Measurements from ENCODE around the gene INPP4B.

Gene INPP4B

GRCh38 chr4:142690406-142691163, 155.5 kb downstream of the INPP4B start:
- no peak for DNase-seq (ENCODE audit: low read depth)
- no peak overlapping the region for H3K4me3 ChIP-seq (ENCODE audit: control insufficient read depth, low read depth, low read length)
- TF ChIP-seq, protein P1, sequence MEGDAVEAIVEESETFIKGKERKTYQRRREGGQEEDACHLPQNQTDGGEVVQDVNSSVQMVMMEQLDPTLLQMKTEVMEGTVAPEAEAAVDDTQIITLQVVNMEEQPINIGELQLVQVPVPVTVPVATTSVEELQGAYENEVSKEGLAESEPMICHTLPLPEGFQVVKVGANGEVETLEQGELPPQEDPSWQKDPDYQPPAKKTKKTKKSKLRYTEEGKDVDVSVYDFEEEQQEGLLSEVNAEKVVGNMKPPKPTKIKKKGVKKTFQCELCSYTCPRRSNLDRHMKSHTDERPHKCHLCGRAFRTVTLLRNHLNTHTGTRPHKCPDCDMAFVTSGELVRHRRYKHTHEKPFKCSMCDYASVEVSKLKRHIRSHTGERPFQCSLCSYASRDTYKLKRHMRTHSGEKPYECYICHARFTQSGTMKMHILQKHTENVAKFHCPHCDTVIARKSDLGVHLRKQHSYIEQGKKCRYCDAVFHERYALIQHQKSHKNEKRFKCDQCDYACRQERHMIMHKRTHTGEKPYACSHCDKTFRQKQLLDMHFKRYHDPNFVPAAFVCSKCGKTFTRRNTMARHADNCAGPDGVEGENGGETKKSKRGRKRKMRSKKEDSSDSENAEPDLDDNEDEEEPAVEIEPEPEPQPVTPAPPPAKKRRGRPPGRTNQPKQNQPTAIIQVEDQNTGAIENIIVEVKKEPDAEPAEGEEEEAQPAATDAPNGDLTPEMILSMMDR (IDR thresholded peaks at IDR 0.05; ENCODE audit: control insufficient read depth, insufficient read depth, low read depth, low read length, missing control alignments): no peak

DNA sequence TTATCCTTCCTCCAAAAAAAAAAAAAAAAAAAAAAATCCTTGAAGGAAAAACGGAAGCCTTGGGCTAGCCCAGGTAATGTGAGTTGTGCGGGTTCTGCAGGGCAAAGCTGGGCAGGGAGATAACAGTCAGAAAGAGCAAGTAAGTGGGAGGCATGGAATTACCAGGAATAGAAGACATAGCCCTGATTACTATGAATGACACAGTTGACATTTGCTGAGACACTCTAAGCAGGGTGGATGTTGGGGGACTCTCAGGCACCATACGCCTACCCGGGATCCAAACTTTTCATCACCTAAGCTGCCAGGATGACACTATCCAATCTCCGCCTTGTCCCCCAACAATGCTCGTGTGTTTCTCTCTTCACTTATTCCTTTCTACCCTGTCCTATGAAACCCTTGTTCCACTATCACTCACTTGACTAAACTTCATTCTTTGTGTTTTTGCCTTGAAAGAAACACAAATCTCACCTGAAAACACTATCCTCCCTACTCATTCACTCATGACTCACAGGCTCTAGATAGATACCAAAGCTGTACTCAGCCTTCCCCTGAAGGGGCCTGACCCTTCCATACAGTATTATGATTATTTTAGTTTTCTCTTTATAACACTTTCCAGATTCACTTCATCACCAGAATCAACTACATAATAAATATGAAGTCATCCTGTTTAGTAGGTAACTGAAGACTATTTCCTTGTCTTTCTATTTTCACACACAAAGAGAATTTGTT, 158.4 kb downstream of the INPP4B start:
- H3K4me3 ChIP-seq (ENCODE audit: control insufficient read depth, low read depth, low read length): no peak overlapping the region
- DNase-seq (ENCODE audit: low read depth): no peak
- TF ChIP-seq, protein P1 (IDR thresholded peaks at IDR 0.05; ENCODE audit: control insufficient read depth, insufficient read depth, low read depth, low read length, missing control alignments): no peak

- TF ChIP-seq, protein P1 (IDR thresholded peaks at IDR 0.05; ENCODE audit: control insufficient read depth, insufficient read depth, low read depth, low read length, missing control alignments): no peak
- DNase-seq (ENCODE audit: low read depth): no peak
- no peak overlapping the region for H3K4me3 ChIP-seq (ENCODE audit: control insufficient read depth, low read depth, low read length)
These were observed 160.0 kb downstream of the INPP4B start for GRCh38 chr4:142686081-142686480.

DNA sequence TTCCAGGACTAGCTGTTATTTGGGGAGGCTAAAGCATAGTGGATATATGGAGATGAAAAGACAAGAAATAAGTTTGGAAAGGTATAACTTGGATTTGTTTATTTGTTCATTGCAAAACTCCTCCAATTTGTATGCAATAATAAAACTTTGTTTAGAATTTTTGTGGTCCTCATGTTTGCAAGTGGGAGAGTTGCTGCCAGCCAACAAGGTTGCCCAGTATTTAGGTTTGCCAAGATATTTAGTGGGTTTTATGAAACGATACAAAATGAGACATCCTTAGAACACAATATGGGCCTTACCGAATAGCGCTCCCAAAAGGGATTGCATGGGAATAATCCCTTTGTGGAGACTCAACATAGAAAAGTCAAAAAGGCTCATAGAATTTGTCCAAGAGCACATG, 162.1 kb downstream of the INPP4B start:
- TF ChIP-seq, protein P1 (IDR thresholded peaks at IDR 0.05; ENCODE audit: control insufficient read depth, insufficient read depth, low read depth, low read length, missing control alignments): no peak
- H3K4me3 ChIP-seq (ENCODE audit: control insufficient read depth, low read depth, low read length): no peak overlapping the region
- peak; percentile 18 for DNase-seq (ENCODE audit: low read depth)

DNA sequence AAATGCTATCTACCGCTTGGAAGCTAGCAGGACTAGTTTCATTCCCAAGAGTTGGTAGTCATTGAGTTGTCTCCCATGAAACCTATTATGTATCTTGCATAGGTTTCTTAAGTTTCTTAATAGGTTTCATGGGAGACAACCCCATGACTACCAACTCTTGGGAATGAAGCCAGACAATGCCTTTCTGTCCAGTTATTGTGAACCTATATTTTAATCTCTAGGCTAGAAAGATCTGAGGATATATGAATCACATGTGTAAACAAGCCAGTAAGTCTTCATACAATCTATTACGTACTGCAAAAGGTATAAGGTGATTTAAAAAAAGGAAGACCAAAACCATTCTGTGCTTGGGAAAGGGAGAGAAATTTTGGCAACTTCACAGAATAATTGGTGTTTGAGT, 162.6 kb downstream of the INPP4B start:
- no peak for DNase-seq (ENCODE audit: low read depth)
- TF ChIP-seq, protein P1 (IDR thresholded peaks at IDR 0.05; ENCODE audit: control insufficient read depth, insufficient read depth, low read depth, low read length, missing control alignments): no peak
- H3K4me3 ChIP-seq (ENCODE audit: control insufficient read depth, low read depth, low read length): no peak overlapping the region

GRCh38 chr4:142671516-142671915, 174.6 kb downstream of the INPP4B start:
- DNase-seq (ENCODE audit: low read depth): no peak
- TF ChIP-seq, protein P1 (IDR thresholded peaks at IDR 0.05; ENCODE audit: control insufficient read depth, insufficient read depth, low read depth, low read length, missing control alignments): no peak
- no peak overlapping the region for H3K4me3 ChIP-seq (ENCODE audit: control insufficient read depth, low read depth, low read length)

All from AG09309 (cell line).